Hematopoietic multipotent progenitor cell treated with erythropoietin and hydrocortisone succinate and interleukin-3 and kit ligand, for 17 days (in vitro differentiated cells): ENCODE data around the gene EGR1.
"Not testable (repeated sequence)": the region's sequence is repeated elsewhere in the genome, so short reads cannot be mapped to it uniquely, and the experiment has no call there.

Experiments
- DNase-seq: peaks from one replicate; pipeline ENCODE4 v3.0.0-alpha.2; 2015; ENCODE audit warnings: low spot score

The EGR1 gene

DNA sequence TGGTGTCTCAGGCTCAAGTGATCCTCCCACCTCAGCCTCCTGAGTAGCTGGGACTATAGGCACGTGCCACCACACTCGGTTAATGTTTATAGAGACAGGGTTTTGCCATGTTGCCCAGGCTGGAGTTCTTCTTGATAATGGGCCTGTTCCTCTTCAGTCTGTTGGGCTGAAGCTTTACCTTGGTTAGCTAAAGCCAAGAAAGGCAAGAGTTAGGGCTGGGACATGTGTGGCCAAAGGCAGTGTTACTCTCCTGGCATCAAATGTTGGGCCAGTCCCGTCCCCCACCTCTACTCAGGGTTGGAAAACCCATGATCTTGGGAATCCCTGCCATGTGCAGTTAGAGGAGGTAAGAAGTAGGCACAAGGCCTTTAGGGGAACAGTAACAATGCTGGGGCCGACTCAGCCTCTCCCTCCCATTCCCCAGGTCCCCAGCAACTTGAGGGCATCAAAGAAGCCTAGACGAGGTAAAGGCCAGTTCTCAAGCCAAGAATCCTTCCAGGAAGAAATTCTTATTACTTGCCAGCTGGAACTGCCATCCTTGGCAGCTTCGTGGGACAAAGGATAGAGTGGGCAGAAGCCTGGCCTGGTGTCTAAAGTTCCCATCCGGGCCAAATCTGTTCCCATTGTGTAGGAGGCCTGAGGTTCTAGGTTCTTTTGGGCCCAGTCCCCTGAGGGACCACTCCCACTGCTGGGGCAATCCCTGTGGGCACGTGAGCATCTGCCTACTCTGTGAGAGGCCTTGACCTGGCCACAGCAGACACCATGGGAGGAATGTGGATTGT is 4.5 kb downstream of the EGR1 start:
- peak; percentile 5 for DNase-seq

DNA sequence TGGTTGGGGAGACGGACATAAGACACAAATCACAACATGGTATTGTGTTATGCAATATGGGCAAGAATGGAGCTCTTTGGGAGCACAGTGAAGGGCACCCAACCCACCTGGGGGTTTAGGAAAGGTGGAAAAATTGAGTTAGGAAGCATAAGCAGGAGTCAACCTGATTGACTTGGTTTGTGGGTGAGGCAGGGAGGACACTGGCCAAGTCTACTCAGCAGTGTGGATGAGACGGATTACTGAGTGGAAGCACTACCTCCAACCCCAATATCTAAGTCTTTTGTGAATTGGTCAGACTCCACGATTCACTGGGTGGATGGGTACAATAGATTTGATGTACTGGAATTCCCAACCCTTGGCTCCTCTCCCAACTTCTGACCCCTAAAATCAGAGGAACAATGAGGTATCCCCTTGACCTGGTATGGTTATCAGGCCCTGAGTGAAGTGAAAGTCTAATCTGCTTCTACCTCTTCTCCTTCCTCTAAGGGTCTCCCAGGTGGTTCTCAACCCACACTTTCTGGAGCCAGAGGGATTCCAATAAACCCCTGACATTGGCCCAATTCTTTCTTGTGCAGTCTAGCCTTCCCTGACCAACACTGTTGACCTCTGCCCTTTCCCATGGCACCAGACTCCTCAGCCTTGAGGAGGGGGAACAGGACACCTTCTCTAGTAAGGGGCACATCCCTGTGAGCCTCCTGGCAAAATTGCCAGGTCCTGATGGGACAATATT is 5.2 kb downstream of the EGR1 start:
- peak; percentile 14 for DNase-seq

DNA sequence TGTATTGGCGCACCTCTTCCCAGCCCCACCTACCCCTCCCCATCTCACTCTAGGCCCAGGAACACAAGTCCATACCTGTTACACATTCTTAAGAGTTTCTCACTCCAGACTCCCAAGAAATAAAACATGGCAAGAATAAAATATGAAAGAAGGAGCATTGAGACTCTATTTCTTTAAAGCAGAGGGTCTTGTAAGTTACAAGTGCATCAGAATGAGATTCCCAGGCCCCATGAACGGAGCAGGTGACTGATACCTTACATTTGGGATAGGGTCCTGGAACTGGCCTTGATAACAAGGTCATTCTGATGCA is 5.7 kb downstream of the EGR1 start:
- DNase-seq = peak; percentile 4

DNA sequence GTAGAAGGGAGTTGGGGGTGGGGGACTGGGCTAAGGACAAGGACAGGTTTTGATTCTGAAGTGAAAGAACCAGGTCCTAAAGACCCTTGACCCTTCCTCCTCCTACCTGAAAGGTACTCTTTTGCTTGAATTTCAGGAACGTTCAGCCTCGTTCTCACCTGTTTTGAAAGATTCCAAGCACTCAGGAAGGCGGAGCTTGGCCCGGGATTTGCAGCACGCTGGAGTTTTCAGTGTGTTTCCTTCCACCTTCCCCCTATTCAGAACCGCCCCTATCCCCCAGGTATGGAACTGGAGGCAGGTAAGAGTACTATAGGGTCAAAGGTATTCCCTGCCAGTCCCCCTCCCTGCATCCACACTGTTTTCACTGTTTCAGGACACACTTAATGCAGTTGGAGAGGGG is 7.1 kb downstream of the EGR1 start:
- peak; percentile 5 for DNase-seq

DNA sequence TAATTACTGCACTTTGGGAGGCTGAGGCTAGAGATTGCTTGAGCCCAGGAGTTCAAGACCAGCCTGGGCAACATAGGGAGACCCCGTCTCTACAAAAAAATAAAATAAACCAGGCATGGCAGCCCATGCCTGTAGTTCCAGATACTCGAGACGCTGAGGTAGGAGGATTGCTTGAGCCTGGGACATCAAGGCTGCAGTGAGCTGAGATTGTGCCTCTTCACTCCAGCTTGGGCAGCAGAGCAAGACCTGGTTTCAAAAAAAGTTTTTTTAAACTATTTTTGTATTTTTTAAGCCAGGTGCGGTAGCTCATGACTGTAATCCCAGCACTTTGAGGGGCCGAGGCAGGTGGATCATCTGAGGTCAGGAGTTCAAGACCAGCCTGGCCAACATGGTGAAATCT is 7.9 kb downstream of the EGR1 start:
- DNase-seq = not testable (repeated sequence)

DNA sequence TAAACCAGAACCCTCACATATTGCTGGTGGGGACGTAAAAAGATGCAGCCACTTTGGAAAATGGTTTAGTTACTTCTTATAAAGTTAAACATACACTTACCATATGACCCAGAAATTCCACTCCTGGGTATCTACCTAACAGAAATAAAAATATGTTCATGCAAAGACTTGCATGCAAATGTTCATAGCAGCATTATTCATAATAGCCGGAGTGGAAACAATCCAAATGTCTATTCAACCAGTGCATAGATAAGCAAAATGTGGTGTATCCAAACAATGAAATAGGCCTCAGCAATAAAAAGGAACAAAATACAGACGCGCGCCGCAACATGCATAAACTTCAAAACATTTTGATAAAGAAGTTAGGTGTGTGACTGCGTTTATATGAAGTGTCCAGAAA is 11.6 kb downstream of the EGR1 start:
- no peak for DNase-seq

DNA sequence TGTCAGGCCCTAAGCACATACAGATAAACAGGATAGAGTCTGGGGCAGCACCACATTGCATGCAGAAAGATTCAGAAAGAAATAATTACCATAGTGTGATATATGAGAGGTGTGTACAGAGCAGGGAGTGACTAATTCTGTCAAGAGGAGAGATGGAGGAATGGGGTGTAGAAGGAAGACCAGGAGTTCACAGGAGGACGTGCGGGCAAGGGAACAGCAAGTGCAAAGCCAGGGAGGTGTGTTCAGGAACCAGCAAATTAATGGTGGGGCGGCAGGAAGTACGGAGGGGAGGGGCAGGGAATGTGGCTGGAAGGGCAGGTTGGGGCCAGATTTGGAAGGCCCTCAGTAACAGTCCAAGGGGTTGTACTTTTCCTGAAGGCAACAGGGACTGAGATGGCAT is 17.4 kb downstream of the EGR1 start:
- no peak for DNase-seq

DNA sequence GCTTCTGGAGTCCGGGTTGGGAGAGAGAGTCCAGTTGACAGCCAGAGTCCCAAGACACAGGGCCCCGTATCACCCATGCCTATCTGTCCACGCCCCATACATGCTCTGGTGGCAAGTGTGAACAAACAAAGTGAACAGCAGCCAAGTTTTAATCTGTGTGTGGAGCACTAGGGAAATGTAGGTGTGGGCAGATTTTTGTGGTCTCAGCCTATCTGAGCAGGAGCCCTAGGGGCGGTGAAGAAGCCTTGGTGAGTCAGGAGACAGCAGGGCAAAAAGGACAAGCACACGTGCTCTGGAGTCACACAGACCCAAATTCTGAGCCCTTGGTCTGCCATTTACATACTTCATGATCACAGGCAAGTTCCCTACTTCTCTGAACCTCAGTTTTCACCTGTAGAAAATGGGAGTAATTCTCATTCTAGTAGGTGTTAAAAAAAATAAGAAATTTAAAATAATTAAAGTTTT is 23.2 kb downstream of the EGR1 start:
- no peak for DNase-seq

DNA sequence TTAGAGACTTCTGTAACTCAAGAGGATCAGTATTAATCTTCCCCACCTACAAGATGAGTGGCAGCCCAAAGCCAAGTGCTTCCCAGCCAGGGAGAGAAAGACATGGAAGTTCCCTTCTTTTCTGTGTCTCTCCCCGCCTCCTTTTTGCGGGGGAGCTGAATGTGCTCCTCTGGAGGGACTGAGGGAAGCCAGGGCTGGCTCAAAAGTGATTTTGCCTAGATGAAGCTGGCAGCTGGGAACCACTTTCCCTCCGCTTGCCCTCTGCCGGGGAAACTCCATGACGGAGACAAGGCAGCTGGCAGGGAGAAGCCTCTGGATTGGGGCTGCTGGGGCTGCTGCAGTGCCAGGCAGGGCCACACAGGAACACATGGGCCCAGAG is 24.4 kb downstream of the EGR1 start:
- no peak for DNase-seq

DNA sequence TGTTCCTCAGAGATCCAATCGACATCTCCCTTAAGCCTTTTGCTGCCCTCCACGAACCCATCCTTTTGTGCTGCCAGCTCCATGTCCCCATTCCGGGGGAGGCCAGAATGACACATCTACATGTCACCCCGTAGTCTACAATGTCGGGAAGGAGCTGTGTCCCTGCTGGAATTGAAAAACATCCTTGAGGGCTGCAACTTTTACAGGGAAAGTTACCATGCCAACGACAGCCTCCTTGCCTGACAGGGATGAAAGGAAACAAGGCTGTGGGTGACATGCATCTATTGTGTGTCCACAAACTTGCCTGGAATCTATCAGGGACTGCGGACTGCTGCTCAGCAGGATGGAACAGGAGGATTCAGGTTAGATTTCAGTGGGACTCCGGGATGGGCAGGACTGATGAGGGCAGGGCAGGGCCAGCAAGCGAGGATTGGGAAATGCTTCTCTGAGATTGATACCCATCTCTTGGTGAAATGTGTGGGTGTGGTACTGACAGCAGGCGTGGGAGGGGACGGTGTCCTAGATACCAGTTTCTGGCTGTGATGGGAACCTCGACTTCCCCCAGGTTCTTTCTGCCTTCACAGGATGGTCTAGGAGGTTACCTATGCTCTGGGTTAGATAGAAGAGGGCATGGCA is 25.5 kb downstream of the EGR1 start:
- no peak for DNase-seq

DNA sequence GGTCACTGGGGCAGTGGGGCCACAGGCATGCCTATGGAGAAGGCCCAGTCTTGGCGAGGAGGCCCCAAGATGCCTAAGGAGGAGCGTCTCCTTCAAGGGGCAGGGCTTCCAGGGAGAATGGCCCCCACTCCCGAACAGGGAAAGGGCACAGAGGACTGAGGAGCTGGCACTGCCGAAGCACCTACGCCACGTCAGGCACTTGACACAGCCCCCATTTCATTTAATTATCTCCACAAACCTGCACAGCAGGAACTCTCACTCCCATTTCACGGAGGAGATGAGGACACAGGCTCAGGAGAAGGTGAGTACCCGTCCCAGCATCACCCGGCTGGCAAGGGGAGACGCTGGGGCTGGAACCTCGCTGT is 26.0 kb downstream of the EGR1 start:
- DNase-seq = no peak

DNA sequence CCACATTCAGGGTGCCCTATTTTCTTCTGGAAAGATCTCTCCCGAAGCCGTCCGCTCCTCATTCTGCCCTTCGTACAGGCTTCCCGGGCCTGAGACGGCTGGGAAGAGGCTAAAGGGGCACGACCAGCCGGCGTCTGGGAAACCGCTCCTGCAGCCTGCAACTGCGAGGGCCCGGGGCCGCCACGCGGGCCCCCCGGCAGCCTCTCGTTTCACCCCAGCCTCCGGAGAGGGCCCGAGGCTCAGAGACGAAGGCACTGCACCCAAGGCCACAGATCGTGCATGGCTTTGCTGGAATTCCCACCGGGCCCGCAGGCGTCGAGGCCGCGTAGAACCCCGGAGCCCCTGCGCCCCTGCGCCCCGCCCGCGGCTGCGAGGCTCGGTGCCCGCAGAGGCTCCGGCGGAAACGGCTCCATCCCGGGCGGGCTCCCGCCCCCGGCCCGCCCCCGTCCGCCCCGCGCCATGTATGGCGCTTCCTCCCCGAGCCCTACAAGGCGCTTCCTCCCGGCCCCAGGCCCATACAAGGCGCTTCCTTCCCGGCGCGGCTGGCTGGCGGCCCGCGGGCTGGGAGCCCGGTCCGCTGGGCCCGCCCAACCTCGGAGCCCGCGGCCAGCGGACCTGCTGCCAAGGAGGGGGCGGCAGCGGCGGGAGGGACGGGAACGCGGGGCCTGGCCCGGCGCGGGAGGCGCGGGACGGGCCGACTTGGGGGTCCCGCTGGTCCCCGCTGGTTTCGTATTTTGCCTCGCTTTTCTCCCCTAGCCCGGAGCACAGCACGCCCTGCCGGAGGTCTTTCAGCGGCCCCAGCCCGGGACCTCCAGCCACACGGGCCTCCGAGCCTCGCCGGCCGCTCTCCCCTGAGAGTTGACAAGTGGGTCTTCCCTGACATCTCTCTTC is 26.6 kb downstream of the EGR1 start:
- peak; percentile 30 for DNase-seq

DNA sequence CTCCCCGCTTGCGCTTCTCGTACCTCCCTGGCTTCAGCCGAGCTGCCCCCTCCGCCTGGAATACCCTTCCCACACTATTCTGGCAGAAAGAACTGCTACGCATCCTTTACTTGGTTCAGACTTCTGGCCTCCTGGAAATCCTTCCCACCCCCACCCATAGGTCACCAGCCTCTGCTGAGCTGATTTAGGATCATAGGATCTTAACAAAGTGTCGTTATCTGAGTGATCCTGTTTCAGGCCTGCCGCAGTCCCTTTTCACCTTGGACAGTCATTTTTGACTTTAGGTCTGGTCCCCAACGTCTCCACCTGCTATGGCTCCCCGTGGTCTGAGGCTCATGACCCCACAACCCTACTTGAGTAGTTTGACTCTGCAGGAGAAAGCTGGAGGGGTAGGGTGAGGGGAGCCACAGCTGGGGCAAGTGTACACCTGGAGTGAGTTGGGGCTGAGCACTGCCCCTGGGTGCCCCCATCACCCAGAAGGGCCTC is 27.3 kb downstream of the EGR1 start:
- DNase-seq = no peak

DNA sequence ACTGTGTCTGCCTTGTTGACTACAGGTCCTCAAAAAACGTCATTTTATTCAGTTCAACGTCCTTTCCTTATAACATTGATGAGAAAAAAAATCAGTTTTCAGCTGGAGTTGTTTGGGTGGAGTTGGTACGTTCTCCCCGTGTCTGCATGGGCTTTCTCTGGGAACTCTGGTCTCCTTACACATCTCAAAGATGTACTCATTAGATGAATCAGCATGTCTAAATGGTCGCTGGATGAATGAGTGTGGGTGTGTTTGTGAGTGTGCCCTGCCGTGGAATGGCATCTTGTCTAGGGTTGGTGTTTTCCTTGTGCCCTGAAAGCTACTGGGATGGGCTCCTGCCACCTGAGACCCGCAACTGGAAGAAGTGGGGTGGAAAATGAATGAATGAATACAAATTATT is 30.1 kb downstream of the EGR1 start:
- DNase-seq = no peak

DNA sequence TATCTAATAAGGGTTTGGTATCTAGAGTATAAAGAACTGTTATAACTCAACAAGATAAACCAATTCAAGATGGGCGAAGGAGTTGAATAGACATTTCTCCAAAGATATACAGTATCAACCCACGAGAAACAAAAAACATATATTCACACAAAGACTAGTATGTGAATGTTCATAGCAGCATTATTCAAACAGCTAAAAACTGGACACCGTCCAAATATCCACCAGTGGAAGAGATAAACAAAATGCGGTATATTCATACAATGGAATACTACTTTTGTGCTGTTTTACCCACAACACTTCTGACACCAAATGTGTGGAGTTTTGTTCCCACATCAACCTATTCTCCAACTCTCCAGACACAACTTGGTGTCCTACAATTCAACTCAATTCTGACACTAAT is 33.1 kb downstream of the EGR1 start:
- no peak for DNase-seq

DNA sequence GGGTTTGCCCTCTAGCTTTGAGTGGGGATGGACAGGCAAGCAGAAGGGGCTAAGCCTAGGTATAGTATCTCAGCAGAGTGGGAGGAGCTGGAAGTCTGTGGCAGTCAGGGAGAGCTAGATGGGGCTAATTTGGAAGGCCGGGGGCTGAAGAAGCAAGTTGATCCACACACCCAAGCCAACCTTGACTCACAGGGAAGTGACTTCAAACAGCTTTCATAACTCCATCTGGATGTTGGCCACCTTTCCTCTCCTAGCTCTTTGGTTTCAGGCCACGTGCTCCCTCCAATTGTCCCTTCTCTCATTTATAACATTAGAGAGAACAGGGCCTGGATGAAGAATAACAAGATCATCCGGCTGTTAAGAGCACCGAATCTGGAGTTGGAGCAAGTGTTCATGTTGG is 36.8 kb downstream of the EGR1 start:
- DNase-seq = no peak

DNA sequence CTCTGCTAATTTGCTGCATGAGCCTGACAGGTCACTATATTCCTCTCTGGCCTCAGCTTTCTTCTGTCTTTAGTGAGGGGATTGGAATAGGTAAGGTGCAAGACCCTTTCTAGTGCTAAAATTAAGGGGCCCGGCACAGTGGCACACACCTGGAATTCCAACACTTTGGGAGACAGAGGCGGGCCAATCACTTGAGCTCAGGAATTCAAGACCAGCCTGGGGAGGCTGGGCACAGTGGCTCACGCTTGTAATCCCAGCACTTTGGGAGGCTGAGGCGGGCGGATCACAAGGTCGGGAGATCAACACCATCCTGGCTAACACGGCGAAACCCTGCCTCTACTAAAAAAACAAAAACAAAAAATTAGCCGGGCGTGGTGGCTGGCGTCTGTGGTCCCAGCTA is 37.2 kb downstream of the EGR1 start:
- no peak for DNase-seq

DNA sequence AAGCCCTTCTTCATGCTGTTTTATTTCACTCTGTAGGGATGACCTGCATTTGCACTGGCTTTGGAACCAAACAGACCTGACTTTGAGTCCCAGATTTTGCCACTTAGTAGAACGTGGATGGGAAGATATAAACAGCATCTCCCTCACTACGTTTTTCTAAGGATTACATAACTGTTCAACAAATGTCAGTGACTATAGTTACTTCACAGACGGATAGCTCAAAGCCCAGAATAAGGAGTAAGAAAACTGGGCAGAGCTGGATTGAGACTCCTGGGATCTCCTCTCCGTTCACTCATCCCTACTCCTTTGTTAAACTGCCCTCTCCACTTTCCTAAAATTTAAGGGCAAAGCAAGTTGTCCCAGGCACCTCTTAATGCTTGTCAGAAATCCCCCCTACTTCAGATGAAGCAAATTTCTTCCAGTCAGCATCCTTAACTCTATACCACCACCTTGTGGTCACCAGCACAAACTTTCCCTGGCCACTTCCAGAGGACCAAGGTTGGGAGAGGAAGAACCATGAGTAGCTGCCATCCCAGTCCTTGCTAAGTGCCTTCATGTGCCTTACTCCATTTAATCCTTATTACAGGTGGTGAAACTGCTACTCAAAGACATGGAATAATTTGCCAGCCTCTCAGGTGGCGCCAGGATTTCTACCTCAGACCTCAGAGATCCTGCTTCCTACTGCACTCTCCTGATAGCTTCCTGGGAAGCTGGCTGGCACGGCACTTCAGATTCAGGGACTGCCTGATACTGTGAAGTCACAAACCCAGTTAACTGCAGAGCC is 38.4 kb downstream of the EGR1 start:
- DNase-seq = peak; percentile 76

DNA sequence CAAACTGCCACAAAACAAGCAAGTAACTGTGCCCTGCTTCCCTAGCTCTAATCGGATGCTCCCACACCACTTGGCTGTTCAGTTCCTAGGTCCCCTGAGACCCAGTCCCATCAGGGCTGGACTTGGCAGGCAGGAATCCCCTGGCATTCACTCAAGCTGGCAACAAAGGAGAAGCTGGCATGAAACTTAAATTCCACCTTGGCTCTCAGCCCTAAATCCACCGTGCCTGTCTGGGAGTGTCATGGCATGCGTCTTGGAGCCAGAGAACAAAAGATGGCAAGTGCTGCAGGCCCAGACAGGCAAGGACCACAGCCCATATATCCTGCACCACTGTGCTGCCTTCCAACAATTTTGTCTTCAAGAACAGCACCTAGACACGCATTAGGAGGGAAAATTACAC is 39.5 kb downstream of the EGR1 start:
- no peak for DNase-seq

DNA sequence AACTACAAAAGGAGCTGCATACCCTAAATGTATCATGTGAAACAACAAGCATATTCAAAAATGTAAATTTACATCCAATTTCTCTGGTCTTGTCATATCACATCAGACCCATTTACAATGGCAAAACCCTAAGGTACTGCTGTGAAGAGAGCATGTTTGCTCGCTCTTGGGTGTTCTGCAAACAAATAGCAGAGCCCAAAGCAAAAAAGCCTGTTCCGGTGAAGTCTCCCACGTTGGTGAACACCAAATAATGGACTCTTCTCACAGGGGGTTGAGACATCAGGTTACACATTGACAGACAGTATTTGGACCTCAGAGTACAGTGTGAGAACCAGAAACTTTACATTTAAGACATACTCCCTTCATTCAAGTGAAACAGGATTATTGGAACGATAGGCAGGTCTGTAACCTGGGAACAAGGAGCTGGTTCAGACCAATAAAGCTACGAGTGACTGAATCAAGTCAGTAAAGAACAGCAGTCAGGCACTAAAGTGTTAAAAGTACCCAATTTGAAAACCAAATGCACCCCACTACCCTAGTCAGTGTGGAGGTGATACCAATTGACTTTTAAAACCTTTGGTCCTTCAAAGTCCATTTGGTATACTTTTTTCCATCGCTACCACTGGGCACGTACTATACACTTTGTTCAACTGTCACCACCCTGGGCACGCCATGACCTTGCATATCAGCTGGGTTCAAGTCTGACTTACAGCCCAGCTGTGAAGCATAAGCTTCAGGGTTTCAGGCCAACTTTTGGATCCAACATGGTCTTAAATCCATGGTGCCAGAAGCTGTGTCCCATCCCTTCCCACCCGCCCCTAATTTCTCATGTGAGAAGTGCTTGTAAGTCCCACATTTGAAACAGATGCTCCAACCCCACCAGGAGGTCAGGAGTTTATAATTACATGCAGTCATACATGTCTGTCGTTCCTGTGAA is 41.4 kb downstream of the EGR1 start:
- no peak for DNase-seq
